Endothelial cell (in vitro differentiated cells): Measurements from ENCODE around the gene GSE1. TPM values are rescaled to one million over a fixed set of nuclear protein-coding genes. Genes with fewer than 3 reads are reported as not detected.

ENCODE experiments used
- DNase-seq: peaks from one replicate; pipeline ENCODE4 v3.0.0; 2021; ENCODE audit warnings: low spot score
- H3K27ac Mint-ChIP-seq: one replicate; pipeline ENCODE4 v1.8.0; 2021; ENCODE audit warnings: mixed read lengths, inconsistent platforms; ENCODE audit not compliant: unreplicated experiment
- H3K27me3 Mint-ChIP-seq: one replicate; pipeline ENCODE4 v1.8.0; 2021; ENCODE audit warnings: mild to moderate bottlenecking, moderate library complexity, mixed read lengths, inconsistent platforms; ENCODE audit not compliant: unreplicated experiment
- H3K36me3 Mint-ChIP-seq: one replicate; pipeline ENCODE4 v1.8.0; 2021; ENCODE audit warnings: mild to moderate bottlenecking, low read depth, mixed read lengths, inconsistent platforms; ENCODE audit not compliant: unreplicated experiment
- H3K4me1 Mint-ChIP-seq: one replicate; pipeline ENCODE4 v1.8.0; 2021; ENCODE audit warnings: mild to moderate bottlenecking, mixed read lengths, inconsistent platforms; ENCODE audit not compliant: unreplicated experiment
- H3K4me3 Mint-ChIP-seq: one replicate; pipeline ENCODE4 v1.8.0; 2021; ENCODE audit warnings: mild to moderate bottlenecking, mixed read lengths, inconsistent platforms; ENCODE audit not compliant: unreplicated experiment
- H3K9me3 Mint-ChIP-seq: one replicate; pipeline ENCODE4 v1.8.0; 2021; ENCODE audit warnings: mixed read lengths, inconsistent platforms; ENCODE audit not compliant: unreplicated experiment
- CTCF ChIP-seq: fragments of 200-600 bp; sonication (generic); IDR thresholded peaks from one replicate; pipeline ENCODE4 v1.5.0; 2021; ENCODE audit warnings: antibody characterized with exemption; ENCODE audit not compliant: unreplicated experiment
- total RNA-seq: library from RNA; stranded (reverse); fragmentation: NEBNext Ultra II Directional; extraction: Animal tissue kit (Norgen Biotek cat#: 25700); gene quantifications from one replicate; pipeline ENCODE4 v1.2.1, GENCODE V29; 2021; ENCODE audit not compliant: unreplicated experiment

GSE1 gene
- total RNA-seq, 1 donor from 2014 or later, result 23.9 TPM

GRCh38 chr16:85704011-85704410 lies 90.9 kb downstream of the GSE1 start:
- Mint-ChIP-seq H3K4me3 (no peak overlapping the region), H3K9me3 (no peaks in the 10 kb centered on the region), H3K4me1 (no peaks in the 10 kb centered on the region), H3K36me3 (no peaks in the 10 kb centered on the region), H3K27ac (no peak overlapping the region), H3K27me3 (peaks cover 7% of the 10 kb centered on the region)
- no peak for DNase-seq
- TF ChIP-seq CTCF, result no peak

- H3K36me3 Mint-ChIP-seq, result no peaks in the 10 kb centered on the region
- no peak overlapping the region for H3K4me3 Mint-ChIP-seq
- H3K27me3 Mint-ChIP-seq, result peaks cover 7% of the 10 kb centered on the region
- no peaks in the 10 kb centered on the region for H3K4me1 Mint-ChIP-seq
- no peak for TF ChIP-seq CTCF
- no peaks in the 10 kb centered on the region for H3K9me3 Mint-ChIP-seq
- DNase-seq, result no peak
- no peak overlapping the region for H3K27ac Mint-ChIP-seq
Measured at GRCh38 chr16:85704900-85705846, 92.1 kb downstream of the GSE1 start.

GRCh38 chr16:85706449-85707034 lies 93.4 kb downstream of the GSE1 start:
- H3K36me3 Mint-ChIP-seq, result no peaks in the 10 kb centered on the region
- TF ChIP-seq CTCF, result no peak
- no peak for DNase-seq
- no peaks in the 10 kb centered on the region for H3K4me1 Mint-ChIP-seq
- H3K27me3 Mint-ChIP-seq, result peaks cover 5% of the 10 kb centered on the region
- no peak overlapping the region for H3K27ac Mint-ChIP-seq
- no peak overlapping the region for H3K4me3 Mint-ChIP-seq
- no peaks in the 10 kb centered on the region for H3K9me3 Mint-ChIP-seq

GRCh38 chr16:85707528-85708095 lies 94.5 kb downstream of the GSE1 start:
- no peak for TF ChIP-seq CTCF
- DNase-seq, result no peak
- no peak overlapping the region for H3K27ac Mint-ChIP-seq
- H3K27me3 Mint-ChIP-seq, result peaks cover 5% of the 10 kb centered on the region
- H3K36me3 Mint-ChIP-seq, result peaks cover 4% of the 10 kb centered on the region
- H3K4me1 Mint-ChIP-seq, result no peaks in the 10 kb centered on the region
- no peak overlapping the region for H3K4me3 Mint-ChIP-seq
- H3K9me3 Mint-ChIP-seq, result no peaks in the 10 kb centered on the region
